Activated naive CD8-positive, alpha-beta T cell treated with anti-CD3 and anti-CD28 coated beads, Interleukin-2, amount 10 ng/mL, durations not matched to agents 7 days and 5 days (primary cell): ENCODE results near the gene TMEM44. TPM values are rescaled to one million over a fixed set of nuclear protein-coding genes. Genes with fewer than 3 reads are reported as not detected.
"Not testable (repeated sequence)": the region's sequence is repeated elsewhere in the genome, so short reads cannot be mapped to it uniquely, and the experiment has no call there.

Experiments used
- ATAC-seq: fragments of 150-1000 bp; cut with Tn5 transposase; one replicate; pipeline ENCODE4 v1.10.0; 2021; ENCODE audit warnings: low read depth, moderate library complexity
- POLR2A ChIA-PET: fragments of 350-600 bp; sonication (Branson Sonifier 250); formaldehyde crosslinking; loops from one replicate; lab custom pipeline; 2021; ENCODE audit warnings: antibody characterized with exemption; lab: Charles Lee
- DNase-seq: peaks from one replicate; pipeline ENCODE4 v3.0.0; 2021
- H3K27ac Mint-ChIP-seq: one replicate; pipeline ENCODE4 v1.8.0; 2022; ENCODE audit warnings: mild to moderate bottlenecking, mixed read lengths
- H3K27me3 Mint-ChIP-seq: one replicate; pipeline ENCODE4 v1.8.0; 2022; ENCODE audit warnings: mild to moderate bottlenecking, moderate library complexity, mixed read lengths
- H3K36me3 Mint-ChIP-seq: one replicate; pipeline ENCODE4 v1.8.0; 2021; ENCODE audit warnings: mild to moderate bottlenecking, mixed read lengths
- H3K4me1 Mint-ChIP-seq: one replicate; pipeline ENCODE4 v1.8.0; 2021; ENCODE audit warnings: mixed read lengths
- H3K4me3 Mint-ChIP-seq: one replicate; pipeline ENCODE4 v1.8.0; 2022; ENCODE audit warnings: mild to moderate bottlenecking, moderate library complexity, mixed read lengths
- H3K9me3 Mint-ChIP-seq: one replicate; pipeline ENCODE4 v1.8.0; 2021; ENCODE audit warnings: mixed read lengths
- total RNA-seq, 2 experiments: library from RNA; stranded (reverse); gene quantifications; one replicate each; pipeline ENCODE4 v1.2.3, GENCODE V29; 2021

TMEM44 gene
- total RNA-seq, 2 experiments from 2014 or later, result 6.3 to 8.1 TPM

- H3K4me1 Mint-ChIP-seq, result peaks cover 5% of the 10 kb centered on the region
- peaks cover 3% of the 10 kb centered on the region for H3K27me3 Mint-ChIP-seq
- DNase-seq (peak; percentile 44), ATAC-seq (peak; percentile 70)
- H3K36me3 Mint-ChIP-seq, result peaks cover 11% of the 10 kb centered on the region
- peak overlapping the region; percentile 88 for H3K4me3 Mint-ChIP-seq
- peak overlapping the region; percentile 30 for H3K27ac Mint-ChIP-seq
- POLR2A ChIA-PET, result no interaction called here
- H3K9me3 Mint-ChIP-seq, result no peaks in the 10 kb centered on the region
Observed at GRCh38 chr3:194632809-194633348, 340 bp downstream of the TMEM44 start.

- H3K27me3 Mint-ChIP-seq, result peaks cover 3% of the 10 kb centered on the region
- ATAC-seq (no peak), DNase-seq (no peak)
- H3K27ac Mint-ChIP-seq, result peak overlapping the region; percentile 30
- H3K4me1 Mint-ChIP-seq, result peaks cover 5% of the 10 kb centered on the region
- peaks cover 11% of the 10 kb centered on the region for H3K36me3 Mint-ChIP-seq
- POLR2A ChIA-PET, result no interaction called here
- peak overlapping the region; percentile 88 for H3K4me3 Mint-ChIP-seq
- H3K9me3 Mint-ChIP-seq, result no peaks in the 10 kb centered on the region
Observed at GRCh38 chr3:194632226-194632808, 902 bp downstream of the TMEM44 start.

DNA sequence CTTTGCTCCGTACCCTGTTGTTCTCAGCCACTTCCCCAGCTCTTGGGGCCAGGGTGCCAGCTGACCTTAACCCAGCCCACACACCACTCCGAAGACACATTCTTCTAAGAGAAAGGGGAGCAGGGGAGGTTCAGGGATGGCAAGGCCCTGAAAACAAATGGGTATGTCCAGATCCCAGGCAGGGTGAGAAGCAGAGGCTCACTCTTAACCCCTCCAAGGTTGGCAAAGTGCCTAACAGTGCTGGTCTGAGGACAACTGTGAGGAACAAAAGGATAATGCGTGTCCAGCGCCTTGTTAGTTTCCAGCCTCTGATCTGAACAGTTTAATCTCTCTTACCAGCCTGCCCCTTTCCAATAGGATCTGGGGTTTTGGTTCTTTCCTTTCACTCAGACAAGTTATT, 1.5 kb downstream of the TMEM44 start:
- Mint-ChIP-seq H3K27me3 (peaks cover 3% of the 10 kb centered on the region), H3K27ac (no peak overlapping the region), H3K9me3 (no peaks in the 10 kb centered on the region), H3K4me1 (peaks cover 5% of the 10 kb centered on the region), H3K4me3 (peak overlapping the region; percentile 88), H3K36me3 (peaks cover 11% of the 10 kb centered on the region)
- POLR2A ChIA-PET, result no interaction called here
- no peak for ATAC-seq
- no peak for DNase-seq

DNA sequence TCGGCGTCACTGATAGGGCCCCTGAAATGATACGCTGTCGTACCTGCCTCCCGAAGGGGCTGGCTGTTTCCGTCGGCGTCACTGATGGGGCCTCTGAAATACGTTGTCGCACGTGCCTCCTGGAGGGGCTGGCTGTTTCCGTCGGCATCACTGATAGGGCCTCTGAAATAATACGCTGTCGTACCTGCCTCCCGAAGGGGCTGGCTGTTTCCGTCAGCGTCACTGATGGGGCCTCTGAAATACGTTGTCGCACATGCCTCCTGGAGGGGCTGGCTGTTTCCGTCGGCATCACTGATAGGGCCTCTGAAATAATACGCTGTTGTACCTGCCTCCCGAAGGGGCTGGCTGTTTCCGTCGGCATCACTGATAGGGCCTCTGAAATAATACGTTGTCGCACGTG, 2.5 kb downstream of the TMEM44 start:
- H3K9me3 Mint-ChIP-seq, H3K27me3 Mint-ChIP-seq, H3K4me3 Mint-ChIP-seq, POLR2A ChIA-PET, H3K4me1 Mint-ChIP-seq, DNase-seq, H3K27ac Mint-ChIP-seq, ATAC-seq: not testable (repeated sequence)
- peaks cover 12% of the 10 kb centered on the region for H3K36me3 Mint-ChIP-seq

- no peak for DNase-seq
Observed at GRCh38 chr3:194624956-194625355, 8.3 kb downstream of the TMEM44 start.

DNA sequence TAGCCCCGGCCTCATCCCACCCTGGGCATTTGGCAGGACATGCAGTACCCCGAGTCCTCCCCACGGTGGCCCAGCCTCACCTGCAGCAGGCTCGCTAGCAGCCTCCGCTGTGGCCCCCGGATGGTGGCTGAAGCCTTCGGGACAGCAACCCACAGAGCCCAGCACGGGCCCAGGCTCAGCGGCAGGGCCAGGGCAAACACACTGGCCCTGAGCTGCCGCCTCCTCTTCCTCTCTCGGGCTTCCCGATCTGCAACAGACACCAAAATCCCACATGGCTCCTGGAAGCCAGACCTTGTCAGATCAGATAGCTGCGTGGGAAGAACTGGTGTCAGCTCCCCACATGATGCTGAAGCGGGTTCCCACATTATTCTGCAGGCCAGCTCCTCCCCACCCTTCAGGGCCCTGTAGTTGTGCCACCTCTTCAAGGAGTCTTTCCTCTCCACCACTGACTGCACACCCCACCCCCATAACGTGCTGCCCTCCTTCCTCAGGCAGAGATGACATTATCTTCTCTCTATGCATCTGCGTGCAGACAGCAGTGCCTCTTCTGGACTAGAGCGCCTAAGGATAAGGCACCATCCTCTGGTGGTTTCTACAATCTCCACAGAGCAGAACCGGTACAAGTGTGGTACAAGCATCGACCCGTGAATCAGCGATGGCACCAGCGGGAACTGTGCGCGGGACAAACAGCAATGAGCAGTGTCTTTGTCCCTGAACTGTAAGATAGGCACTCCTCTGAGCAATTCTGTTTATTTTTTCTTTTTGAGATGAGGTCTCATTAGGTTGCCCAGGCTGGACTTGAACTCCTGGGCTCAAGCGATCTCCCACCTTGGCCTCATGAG, 9.5 kb downstream of the TMEM44 start:
- no peak for ATAC-seq

More at GRCh38 chr3:194624956-194625355, 8.3 kb downstream of the TMEM44 start:
- Mint-ChIP-seq H3K36me3 (peaks cover 5% of the 10 kb centered on the region), H3K27me3 (no peaks in the 10 kb centered on the region), H3K4me1 (no peaks in the 10 kb centered on the region), H3K9me3 (no peaks in the 10 kb centered on the region), H3K4me3 (no peak overlapping the region), H3K27ac (no peak overlapping the region)
- POLR2A ChIA-PET, result no interaction called here
- ATAC-seq, result no peak

GRCh38 chr3:194622621-194623340, 10.4 kb downstream of the TMEM44 start:
- no peak for DNase-seq
- H3K4me1 Mint-ChIP-seq, result no peaks in the 10 kb centered on the region
- H3K36me3 Mint-ChIP-seq, result peaks cover 3% of the 10 kb centered on the region
- H3K27ac Mint-ChIP-seq, result no peak overlapping the region
- no peak for ATAC-seq
- H3K27me3 Mint-ChIP-seq, result no peaks in the 10 kb centered on the region
- H3K9me3 Mint-ChIP-seq, result no peaks in the 10 kb centered on the region
- POLR2A ChIA-PET, result no interaction called here
- no peak overlapping the region for H3K4me3 Mint-ChIP-seq

More for the DNA sequence above, 9.5 kb downstream of the TMEM44 start:
- H3K27me3 Mint-ChIP-seq, result no peaks in the 10 kb centered on the region
- H3K36me3 Mint-ChIP-seq, result peaks cover 4% of the 10 kb centered on the region
- no peaks in the 10 kb centered on the region for H3K4me1 Mint-ChIP-seq
- no peak for DNase-seq
- POLR2A ChIA-PET, result no interaction called here
- H3K27ac Mint-ChIP-seq, result no peak overlapping the region
- no peak overlapping the region for H3K4me3 Mint-ChIP-seq
- H3K9me3 Mint-ChIP-seq, result no peaks in the 10 kb centered on the region

GRCh38 chr3:194621947-194622346, 11.3 kb downstream of the TMEM44 start:
- no peak overlapping the region for H3K27ac Mint-ChIP-seq
- no peaks in the 10 kb centered on the region for H3K27me3 Mint-ChIP-seq
- DNase-seq, result no peak
- no peak for ATAC-seq
- H3K4me1 Mint-ChIP-seq, result no peaks in the 10 kb centered on the region
- POLR2A ChIA-PET, result no interaction called here
- H3K4me3 Mint-ChIP-seq, result no peak overlapping the region
- H3K36me3 Mint-ChIP-seq, result peaks cover 3% of the 10 kb centered on the region
- no peaks in the 10 kb centered on the region for H3K9me3 Mint-ChIP-seq

DNA sequence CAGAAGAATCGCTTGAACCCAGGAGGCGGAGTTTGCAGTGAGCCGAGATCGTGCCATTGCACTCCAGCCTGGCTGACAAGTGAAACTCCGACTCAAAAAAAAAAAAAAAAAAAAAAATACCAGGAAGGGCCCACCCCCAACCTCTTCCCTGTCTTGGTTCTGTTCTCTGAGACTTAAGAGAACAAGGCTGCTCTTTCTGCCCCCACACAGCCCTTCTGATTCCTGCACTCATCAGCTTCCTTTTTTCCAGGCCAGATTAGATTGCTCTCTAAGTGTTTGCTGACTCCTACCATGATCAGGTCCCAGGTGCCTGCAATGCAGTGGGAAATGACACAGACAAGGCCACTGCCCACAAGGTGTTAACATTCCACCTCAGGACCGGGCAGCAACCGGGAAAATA, 13.0 kb downstream of the TMEM44 start:
- POLR2A ChIA-PET, result no interaction called here
- DNase-seq, result no peak
- H3K36me3 Mint-ChIP-seq, result no peaks in the 10 kb centered on the region
- no peak overlapping the region for H3K4me3 Mint-ChIP-seq
- no peaks in the 10 kb centered on the region for H3K9me3 Mint-ChIP-seq
- no peak for ATAC-seq
- H3K27me3 Mint-ChIP-seq, result no peaks in the 10 kb centered on the region
- H3K4me1 Mint-ChIP-seq, result no peaks in the 10 kb centered on the region
- H3K27ac Mint-ChIP-seq, result peak overlapping the region; percentile 50

- no peak for DNase-seq
- Mint-ChIP-seq H3K27ac (no peak overlapping the region), H3K36me3 (no peaks in the 10 kb centered on the region), H3K4me3 (no peak overlapping the region), H3K4me1 (no peaks in the 10 kb centered on the region), H3K9me3 (no peaks in the 10 kb centered on the region), H3K27me3 (no peaks in the 10 kb centered on the region)
- ATAC-seq, result no peak
- POLR2A ChIA-PET, result no interaction called here
Observed at GRCh38 chr3:194619741-194620140, 13.5 kb downstream of the TMEM44 start.

- no peak overlapping the region for H3K27ac Mint-ChIP-seq
- ATAC-seq (no peak), DNase-seq (no peak)
- POLR2A ChIA-PET, result no interaction called here
- H3K9me3 Mint-ChIP-seq, result no peaks in the 10 kb centered on the region
- H3K36me3 Mint-ChIP-seq, result no peaks in the 10 kb centered on the region
- no peaks in the 10 kb centered on the region for H3K4me1 Mint-ChIP-seq
- no peak overlapping the region for H3K4me3 Mint-ChIP-seq
- H3K27me3 Mint-ChIP-seq, result no peaks in the 10 kb centered on the region
Observed at GRCh38 chr3:194618858-194619608, 14.2 kb downstream of the TMEM44 start.

DNA sequence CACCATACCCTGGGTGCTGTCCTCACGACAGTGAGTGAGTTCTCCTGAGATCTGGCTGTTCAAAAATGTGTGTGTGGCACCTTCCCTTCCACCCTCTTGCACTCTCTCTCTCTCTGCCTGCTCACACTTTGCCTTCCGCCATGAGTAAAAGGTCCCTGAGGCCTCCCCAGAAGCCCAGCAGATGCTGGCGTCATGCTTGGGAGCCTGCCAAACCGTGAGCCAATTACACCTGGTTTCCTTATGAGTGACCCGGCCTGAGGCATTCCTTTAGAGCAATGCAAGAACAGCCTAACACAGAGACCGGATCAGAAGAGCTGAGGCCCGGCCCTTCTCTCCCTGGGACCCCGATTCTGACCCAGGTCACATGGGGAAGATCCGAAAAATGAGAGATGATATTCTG, 15.4 kb downstream of the TMEM44 start:
- no peak for ATAC-seq
- H3K27me3 Mint-ChIP-seq, result no peaks in the 10 kb centered on the region
- H3K27ac Mint-ChIP-seq, result no peak overlapping the region
- no peaks in the 10 kb centered on the region for H3K4me1 Mint-ChIP-seq
- POLR2A ChIA-PET, result no interaction called here
- no peak overlapping the region for H3K4me3 Mint-ChIP-seq
- H3K9me3 Mint-ChIP-seq, result no peaks in the 10 kb centered on the region
- no peak for DNase-seq
- no peaks in the 10 kb centered on the region for H3K36me3 Mint-ChIP-seq

DNA sequence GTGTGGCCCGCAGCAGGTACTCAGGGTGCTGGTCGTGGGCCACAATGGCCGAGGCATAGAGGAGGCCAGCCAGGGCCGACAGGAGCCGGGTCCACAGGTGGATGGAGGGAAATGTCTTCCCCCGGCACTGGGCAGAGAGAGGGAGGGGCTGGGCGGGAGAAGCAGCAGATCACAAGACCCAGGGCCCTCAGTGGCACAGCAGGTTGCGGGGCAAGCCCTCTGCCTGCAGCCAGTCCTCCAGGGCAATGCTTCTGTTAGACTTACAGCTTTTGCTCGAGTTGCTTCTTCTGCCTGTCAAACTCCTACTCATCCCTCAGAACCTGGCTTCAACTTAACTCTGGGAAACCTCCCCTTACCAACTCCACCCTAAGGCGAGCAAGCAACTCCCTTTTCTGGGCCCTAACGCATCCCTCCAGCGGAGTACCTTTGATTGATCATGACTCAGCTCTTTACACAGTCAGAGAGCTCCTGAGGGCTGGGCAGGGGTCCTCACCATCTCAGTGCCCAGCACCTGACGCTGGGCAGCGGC, 16.0 kb downstream of the TMEM44 start:
- Mint-ChIP-seq H3K4me1 (peaks cover 2% of the 10 kb centered on the region), H3K27me3 (no peaks in the 10 kb centered on the region), H3K9me3 (no peaks in the 10 kb centered on the region), H3K36me3 (no peaks in the 10 kb centered on the region), H3K27ac (no peak overlapping the region), H3K4me3 (no peak overlapping the region)
- ATAC-seq, result no peak
- no peak for DNase-seq
- POLR2A ChIA-PET, result no interaction called here
